Kidney (tissue), 14 donors: ENCODE measurements around the gene GALNT14. TPM values are rescaled to one million over a fixed set of nuclear protein-coding genes. Genes with fewer than 3 reads are reported as not detected.
A peak's percentile ranks its signal among the peaks of the same experiment; 100 is the strongest.

Experiments
- DNase-seq, 5 donors: peaks; one replicate each; pipeline ENCODE4 v3.0.0-alpha.2; 2013 to 2020
- FAIRE-seq: peaks from 2 replicates; lab custom pipeline; 2012; peaks lifted over from hg19 to GRCh38; lab: Jason Lieb, UNC
- H3K27ac ChIP-seq, 2 donors: one replicate each; pipeline ENCODE4 v1.7.0; 2013; ENCODE audit warnings: low read depth in 2 of 2, low read length in 2 of 2, inconsistent platforms in 1 of 2
- H3K27me3 ChIP-seq: one replicate; pipeline ENCODE4 v1.7.1; 2013; ENCODE audit warnings: low read length, inconsistent platforms; ENCODE audit not compliant: control insufficient read depth, insufficient read depth
- H3K36me3 ChIP-seq, 3 donors: one replicate each; pipeline versions ENCODE4 v1.7.0 to v1.7.1; 2013; ENCODE audit warnings: low read length in 3 of 3, control low read depth in 1 of 3, inconsistent platforms in 1 of 3; ENCODE audit not compliant: insufficient read depth in 3 of 3, control insufficient read depth in 2 of 3
- H3K4me1 ChIP-seq, 3 donors: one replicate each; pipeline versions ENCODE4 v1.7.0 to v1.7.1; 2013; ENCODE audit warnings: low read length in 3 of 3, inconsistent platforms in 1 of 3, low read depth in 1 of 3; ENCODE audit not compliant: control insufficient read depth in 2 of 3, insufficient read depth in 2 of 3
- H3K4me3 ChIP-seq, 3 donors: one replicate each; pipeline versions ENCODE4 v1.7.0 to v1.8.1; 2013; ENCODE audit warnings: low read length in 3 of 3, control low read depth in 1 of 3, inconsistent platforms in 1 of 3
- H3K9ac ChIP-seq, 3 donors: one replicate each; pipeline versions ENCODE4 v1.7.0 to v1.7.1; 2013; ENCODE audit warnings: low read length in 3 of 3, control low read depth in 1 of 3, inconsistent platforms in 1 of 3
- H3K9me3 ChIP-seq, 3 donors: one replicate each; pipeline versions ENCODE4 v1.7.0 to v1.7.1; 2013; ENCODE audit warnings: low read length in 3 of 3, control low read depth in 1 of 3, inconsistent platforms in 1 of 3; ENCODE audit not compliant: control insufficient read depth in 2 of 3, insufficient read depth in 1 of 3
- CTCF ChIP-seq: IDR thresholded peaks from 3 replicates; pipeline ENCODE4 v1.5.1; 2012; ENCODE audit warnings: mild to moderate bottlenecking, moderate library complexity, borderline replicate concordance; ENCODE audit not compliant: insufficient read depth; ENCODE audit errors: extremely low read depth
- intact Hi-C: fragments of 100-400 bp; cut with DNase I; formaldehyde crosslinking; loops from one replicate; pipeline ENCODE4 v1.11.1; 2022
- polyA plus RNA-seq: library from polyadenylated mRNA; stranded (reverse); fragments of 350-450 nt; fragmentation: Illumina TruSeq; extraction: RNeasy Lipid Tissue Mini Kit (QIAGEN cat#74804); gene quantifications from one replicate; pipeline ENCODE4 v1.2.3, GENCODE V29; 2014; ENCODE audit warnings: low read depth, low replicate concordance; ENCODE audit not compliant: insufficient read depth
- total RNA-seq: library from RNA; stranded (reverse); fragmentation: NEBNext Ultra II Directional; extraction: Animal tissue kit (Norgen Biotek cat#: 25700); gene quantifications from one replicate; pipeline ENCODE4 v1.2.1, GENCODE V29; 2021
- donor health status: control.
- donor health status: control.
- donor health status: control.
- donor health status: control.
- donor health status: control.
- donor health status: DM: yes; HTN: yes; CAD: no.
- donor health status: Normal renal cell carcinoma (clear cell type).

The GALNT14 gene
- total and polyA plus RNA-seq, 2 donors from 2014 or later = 84.6 to 90.3 TPM

GRCh38 chr2:31014516-31014915 lies 123.7 kb downstream of the GALNT14 start:
- intact Hi-C loops = no loop called here
- FAIRE-seq (no peak), DNase-seq (no peak)
- H3K9me3 ChIP-seq = no peaks in the 10 kb centered on the region
- H3K27ac ChIP-seq = no peak overlapping the region
- H3K4me1 ChIP-seq = peaks cover 0 to 11% (median 7%) of the 10 kb centered on the region in 3 donors
- no peak for TF ChIP-seq CTCF
- no peaks in the 10 kb centered on the region for H3K27me3 ChIP-seq
- no peaks in the 10 kb centered on the region for H3K36me3 ChIP-seq
- H3K9ac ChIP-seq = no peak overlapping the region
- H3K4me3 ChIP-seq = no peak overlapping the region

- H3K4me1 ChIP-seq = peaks cover 3 to 11% (median 11%) of the 10 kb centered on the region in 3 donors
- no peaks in the 10 kb centered on the region for H3K9me3 ChIP-seq
- no peak overlapping the region for H3K4me3 ChIP-seq
- H3K9ac ChIP-seq = no peak overlapping the region
- TF ChIP-seq CTCF = no peak
- no peaks in the 10 kb centered on the region for H3K27me3 ChIP-seq
- DNase-seq (peak in 1 of 5 donors; percentile 11), FAIRE-seq (no peak)
- intact Hi-C loops = no loop called here
- H3K36me3 ChIP-seq = no peaks in the 10 kb centered on the region
- no peak overlapping the region for H3K27ac ChIP-seq
These were observed 124.9 kb downstream of the GALNT14 start for GRCh38 chr2:31013301-31013700.

GRCh38 chr2:31012406-31012805 lies 125.8 kb downstream of the GALNT14 start:
- Histone ChIP-seq H3K27me3 (no peaks in the 10 kb centered on the region), H3K9ac (no peak overlapping the region), H3K4me3 (no peak overlapping the region), H3K36me3 (no peaks in the 10 kb centered on the region), H3K9me3 (no peaks in the 10 kb centered on the region), H3K27ac (peak overlapping the region in 1 of 2 donors; percentile 14), H3K4me1 (peaks cover 4 to 14% (median 12%) of the 10 kb centered on the region in 3 donors)
- peak in 1 of 5 donors; percentile 12 for DNase-seq
- no peak for TF ChIP-seq CTCF
- no peak for FAIRE-seq
- intact Hi-C loops = no loop called here

- DNase-seq (peak in 1 of 5 donors; percentile 44), FAIRE-seq (no peak)
- H3K27me3 ChIP-seq = no peaks in the 10 kb centered on the region
- peaks cover 6 to 20% (median 19%) of the 10 kb centered on the region in 3 donors for H3K4me1 ChIP-seq
- no peaks in the 10 kb centered on the region for H3K36me3 ChIP-seq
- TF ChIP-seq CTCF = no peak
- H3K4me3 ChIP-seq = no peak overlapping the region
- intact Hi-C loops = no loop called here
- H3K9ac ChIP-seq = no peak overlapping the region
- no peaks in the 10 kb centered on the region for H3K9me3 ChIP-seq
- H3K27ac ChIP-seq = no peak overlapping the region
These were observed 126.7 kb downstream of the GALNT14 start for GRCh38 chr2:31011587-31011986.
